GM23248 (cell line): ENCODE results near the gene SYNPR. TPM values are rescaled to one million over a fixed set of nuclear protein-coding genes. Genes with fewer than 3 reads are reported as not detected.

Experiments
- DNase-seq: peaks from one replicate; pipeline ENCODE4 v3.0.0-alpha.2; 2015
- H2AFZ ChIP-seq: fragments of 200-600 bp; sonication (generic); 2 replicates; pipeline ENCODE4 v1.6.1; 2016; ENCODE audit warnings: antibody characterized with exemption
- H3F3A ChIP-seq: fragments of 200-600 bp; sonication (generic); 2 replicates; pipeline ENCODE4 v1.6.1; 2016; ENCODE audit warnings: mild to moderate bottlenecking, antibody characterized with exemption, mixed run types; ENCODE audit not compliant: insufficient read depth
- H3K27ac ChIP-seq: fragments of 200-600 bp; sonication (generic); 2 replicates; pipeline ENCODE4 v1.5.1; 2016; ENCODE audit warnings: mild to moderate bottlenecking
- H3K27me3 ChIP-seq: fragments of 200-600 bp; sonication (generic); replicated peaks from 2 replicates; pipeline ENCODE4 v1.6.1; 2016; ENCODE audit warnings: mild to moderate bottlenecking; ENCODE audit not compliant: insufficient read depth
- H3K36me3 ChIP-seq: fragments of 200-600 bp; sonication (generic); 2 replicates; pipeline ENCODE4 v1.6.1; 2016; ENCODE audit warnings: low read depth, mild to moderate bottlenecking
- H3K4me1 ChIP-seq: fragments of 200-600 bp; sonication (generic); 2 replicates; pipeline ENCODE4 v1.6.1; 2016; ENCODE audit warnings: mild to moderate bottlenecking; ENCODE audit not compliant: insufficient read depth
- H3K4me2 ChIP-seq: fragments of 200-600 bp; sonication (generic); one replicate; pipeline ENCODE4 v1.6.1; 2016; ENCODE audit warnings: mild to moderate bottlenecking; ENCODE audit not compliant: unreplicated experiment
- H3K4me3 ChIP-seq: fragments of 200-600 bp; sonication (generic); 2 replicates; pipeline ENCODE4 v1.5.1; 2016; ENCODE audit warnings: mild to moderate bottlenecking
- H3K79me2 ChIP-seq: fragments of 200-600 bp; sonication (generic); 2 replicates; pipeline ENCODE4 v1.6.1; 2016; ENCODE audit warnings: mild to moderate bottlenecking; ENCODE audit not compliant: insufficient read depth
- H3K9ac ChIP-seq: fragments of 200-600 bp; sonication (generic); 2 replicates; pipeline ENCODE4 v1.6.1; 2016; ENCODE audit warnings: mild to moderate bottlenecking
- H3K9me2 ChIP-seq: fragments of 200-600 bp; sonication (generic); 2 replicates; pipeline ENCODE4 v1.6.1; 2016; ENCODE audit warnings: mixed run types, mild to moderate bottlenecking, moderate library complexity; ENCODE audit not compliant: insufficient read depth
- H3K9me3 ChIP-seq: fragments of 200-600 bp; sonication (generic); one replicate; pipeline ENCODE4 v1.6.1; 2017; ENCODE audit warnings: low read depth
- H4K20me1 ChIP-seq: fragments of 200-600 bp; sonication (generic); 2 replicates; pipeline ENCODE4 v1.6.0; 2016; ENCODE audit not compliant: insufficient read depth
- EZH2 ChIP-seq: fragments of 200-600 bp; sonication (generic); IDR thresholded peaks from 2 replicates; pipeline ENCODE4 v1.6.1; 2018; ENCODE audit warnings: antibody characterized with exemption, mild to moderate bottlenecking; ENCODE audit not compliant: insufficient read depth, poor library complexity, severe bottlenecking
- EZH2phosphoT487 ChIP-seq: fragments of 200-600 bp; sonication (generic); IDR thresholded peaks from 2 replicates; pipeline ENCODE4 v1.6.1; 2018; ENCODE audit warnings: antibody characterized with exemption, moderate library complexity, mild to moderate bottlenecking, low read depth; ENCODE audit not compliant: insufficient read depth
- WGBS, 2 experiments: methylation state at CpG; one replicate each; pipeline ENCODE4 v1.1.6; 2015 to 2017; ENCODE audit warnings: low lambda C conversion rate in 2 of 2, low coverage in 1 of 2; ENCODE audit errors: missing lambda C conversion rate in 2 of 2; 5-methylcytosine and 5-hydroxymethylcytosine counted together
- in situ Hi-C: fragments of 300-500 bp; cut with MboI; formaldehyde crosslinking; loops from 2 replicates; pipeline ENCODE4 v1.15.0; 2020
- polyA plus RNA-seq: library from polyadenylated mRNA; unstranded; fragments of >200 nt; fragmentation: Nextera tagmentation; extraction: Ambion mirVana; gene quantifications from 2 replicates; pipeline ENCODE4 v1.2.1, GENCODE V29; 2016
- total RNA-seq: library from RNA; depleted of rRNA; stranded (reverse); fragments of >200 nt; shearing (Covaris generic); gene quantifications from 2 replicates; pipeline ENCODE4 v1.2.3, GENCODE V29; 2014

SYNPR gene
- total and polyA plus RNA-seq, 2 experiments from 2014 or later = not detected

- no peaks in the 10 kb centered on the region for H3F3A ChIP-seq
- no peaks in the 10 kb centered on the region for H3K9me3 ChIP-seq
- in situ Hi-C loops = no loop called here
- no peaks in the 10 kb centered on the region for H3K36me3 ChIP-seq
- no peak overlapping the region for H3K4me3 ChIP-seq
- 27 to 30% methylated on average over 8 of the region's 8 CpGs for WGBS, 2 experiments
- peak overlapping the region; percentile 38; the same call in 1 of the 2 replicates for H3K27ac ChIP-seq
- no peaks in the 10 kb centered on the region for H4K20me1 ChIP-seq
- no peaks in the 10 kb centered on the region for H3K9me2 ChIP-seq
- H3K27me3 ChIP-seq = no peaks in the 10 kb centered on the region
- TF ChIP-seq EZH2phosphoT487 (no peak), EZH2 (no peak)
- H2AFZ ChIP-seq = no peak overlapping the region
- H3K4me1 ChIP-seq = peaks cover 12% of the 10 kb centered on the region
- DNase-seq = peak; percentile 93
- H3K9ac ChIP-seq = no peak overlapping the region
- no peaks in the 10 kb centered on the region for H3K79me2 ChIP-seq
- peak overlapping the region; percentile 51 for H3K4me2 ChIP-seq
Measured at GRCh38 chr3:63624941-63625560, 346.9 kb downstream of the SYNPR start.

GRCh38 chr3:63631670-63632069, 353.6 kb downstream of the SYNPR start:
- Histone ChIP-seq H2AFZ (no peak overlapping the region), H4K20me1 (no peaks in the 10 kb centered on the region)
- TF ChIP-seq EZH2phosphoT487 = no peak
- TF ChIP-seq EZH2 = no peak

GRCh38 chr3:63635186-63635585, 357.1 kb downstream of the SYNPR start:
- Histone ChIP-seq H3K36me3 (no peaks in the 10 kb centered on the region), H3K9ac (no peak overlapping the region), H3K4me1 (0 out of 2 replicates have a peak, but pooled peaks cover 6% of the 10 kb centered on the region), H3F3A (no peaks in the 10 kb centered on the region), H3K27me3 (no peaks in the 10 kb centered on the region), H3K79me2 (no peaks in the 10 kb centered on the region), H3K9me2 (no peaks in the 10 kb centered on the region), H4K20me1 (no peaks in the 10 kb centered on the region), H3K4me2 (no peak overlapping the region), H3K4me3 (no peak overlapping the region), H3K9me3 (no peaks in the 10 kb centered on the region), H2AFZ (no peak overlapping the region), H3K27ac (no peak overlapping the region)
- 84 to 93% methylated on average over 3 of the region's 3 CpGs for WGBS, 2 experiments
- DNase-seq = no peak
- in situ Hi-C loops = no loop called here
- TF ChIP-seq EZH2phosphoT487 (no peak), EZH2 (no peak)

More at GRCh38 chr3:63631670-63632069, 353.6 kb downstream of the SYNPR start:
- Histone ChIP-seq H3F3A (no peaks in the 10 kb centered on the region), H3K4me3 (no peak overlapping the region), H3K9me2 (no peaks in the 10 kb centered on the region), H3K9me3 (no peaks in the 10 kb centered on the region), H3K27ac (no peak overlapping the region), H3K27me3 (no peaks in the 10 kb centered on the region), H3K9ac (no peak overlapping the region), H3K4me1 (no peaks in the 10 kb centered on the region), H3K79me2 (no peaks in the 10 kb centered on the region), H3K36me3 (no peaks in the 10 kb centered on the region), H3K4me2 (no peak overlapping the region)
- DNase-seq = no peak
- WGBS, 2 experiments = 66 to 71% methylated on average over 4 of the region's 4 CpGs
- in situ Hi-C loops = no loop called here

GRCh38 chr3:63639806-63640205, 361.7 kb downstream of the SYNPR start:
- H3K9ac ChIP-seq = no peak overlapping the region
- in situ Hi-C loops = no loop called here
- H4K20me1 ChIP-seq = no peaks in the 10 kb centered on the region
- no peaks in the 10 kb centered on the region for H3K79me2 ChIP-seq
- no peak overlapping the region for H3K4me2 ChIP-seq
- TF ChIP-seq EZH2 (no peak), EZH2phosphoT487 (no peak)
- H3K27me3 ChIP-seq = no peaks in the 10 kb centered on the region
- H2AFZ ChIP-seq = no peak overlapping the region
- no peak overlapping the region for H3K4me3 ChIP-seq
- no peaks in the 10 kb centered on the region for H3K9me3 ChIP-seq
- DNase-seq = peak; percentile 54
- no peaks in the 10 kb centered on the region for H3F3A ChIP-seq
- H3K27ac ChIP-seq = no peak overlapping the region
- H3K4me1 ChIP-seq = 0 out of 2 replicates have a peak, but pooled peaks cover 6% of the 10 kb centered on the region
- 88 to 89% methylated on average over 2 of the region's 2 CpGs for WGBS, 2 experiments
- no peaks in the 10 kb centered on the region for H3K36me3 ChIP-seq
- H3K9me2 ChIP-seq = no peaks in the 10 kb centered on the region

- TF ChIP-seq EZH2 (no peak), EZH2phosphoT487 (no peak)
- Histone ChIP-seq H3K4me2 (no peak overlapping the region), H3K9ac (no peak overlapping the region), H3K9me3 (no peaks in the 10 kb centered on the region), H3F3A (no peaks in the 10 kb centered on the region), H3K79me2 (no peaks in the 10 kb centered on the region), H3K27me3 (no peaks in the 10 kb centered on the region), H3K4me3 (no peak overlapping the region), H3K9me2 (no peaks in the 10 kb centered on the region), H4K20me1 (no peaks in the 10 kb centered on the region), H3K36me3 (no peaks in the 10 kb centered on the region), H2AFZ (no peak overlapping the region), H3K27ac (no peak overlapping the region), H3K4me1 (0 out of 2 replicates have a peak, but pooled peaks cover 6% of the 10 kb centered on the region)
- in situ Hi-C loops = no loop called here
- 29 to 56% methylated on average over 1 of the region's 1 CpG for WGBS, 2 experiments
- peak; percentile 31 for DNase-seq
Measured at GRCh38 chr3:63642488-63642887, 364.4 kb downstream of the SYNPR start.
